GM18909 (cell line): Measurements from ENCODE around the gene POR.
"Not testable (repeated sequence)": the region's sequence is repeated elsewhere in the genome, so short reads cannot be mapped to it uniquely, and the experiment has no call there.

Experiments used
- ATAC-seq: cut with Tn5 transposase; IDR thresholded peaks from one replicate; pipeline ENCODE4 v1.9.1; 2021; ENCODE audit warnings: mild to moderate bottlenecking; ENCODE audit not compliant: unreplicated experiment, poor library complexity

Gene POR

DNA sequence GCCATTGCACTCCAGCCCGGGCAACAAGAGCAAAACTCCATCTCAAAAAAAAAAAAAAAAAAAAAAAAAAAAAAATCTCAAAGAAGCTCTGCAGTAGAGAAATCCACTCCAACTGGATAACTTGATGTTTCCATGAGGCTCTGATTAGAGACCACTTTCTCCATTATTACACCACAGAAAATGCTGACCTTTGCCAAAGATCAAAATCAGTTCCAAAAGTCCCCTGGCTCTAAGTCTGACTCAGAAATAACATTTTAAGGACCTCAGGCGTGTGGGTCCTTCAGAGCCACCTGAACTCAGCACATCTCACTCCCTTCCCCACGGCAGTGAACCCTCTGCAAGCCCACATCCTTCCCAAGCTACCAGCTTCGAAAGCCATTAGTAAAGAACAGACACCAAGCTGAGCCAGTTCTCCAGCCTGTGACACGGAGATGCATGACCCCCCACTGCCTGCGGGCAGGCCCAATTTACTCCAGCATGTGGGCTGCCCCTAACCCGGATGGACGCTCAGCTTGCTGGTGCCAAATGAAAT lies 93.3 kb downstream of the POR start:
- ATAC-seq: no peak

GRCh38 chr7:76009672-76010600 lies 95.0 kb downstream of the POR start:
- no peak for ATAC-seq

DNA sequence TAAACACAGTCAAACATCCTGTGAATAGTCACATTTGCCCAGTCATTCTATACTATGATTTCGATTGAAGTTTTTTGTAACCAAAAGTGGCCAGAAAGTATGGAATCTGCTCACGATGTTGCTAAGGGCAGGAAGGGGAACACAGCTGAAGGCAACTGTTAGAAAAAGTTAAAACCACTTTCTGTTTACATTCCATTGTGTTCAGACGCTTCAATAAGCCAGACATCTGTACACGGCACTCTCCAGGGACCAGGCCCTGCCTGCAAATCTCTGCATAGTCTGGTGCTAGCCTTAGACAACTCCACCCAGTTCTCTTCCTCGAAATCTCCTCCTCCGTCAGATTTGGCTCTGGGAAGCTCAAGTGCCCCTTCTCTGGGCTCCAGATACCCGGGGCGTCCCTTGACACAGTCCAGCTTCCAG lies 96.5 kb downstream of the POR start:
- ATAC-seq: no peak

- ATAC-seq: no peak
Observed at GRCh38 chr7:76016191-76016947, 101.4 kb downstream of the POR start.

DNA sequence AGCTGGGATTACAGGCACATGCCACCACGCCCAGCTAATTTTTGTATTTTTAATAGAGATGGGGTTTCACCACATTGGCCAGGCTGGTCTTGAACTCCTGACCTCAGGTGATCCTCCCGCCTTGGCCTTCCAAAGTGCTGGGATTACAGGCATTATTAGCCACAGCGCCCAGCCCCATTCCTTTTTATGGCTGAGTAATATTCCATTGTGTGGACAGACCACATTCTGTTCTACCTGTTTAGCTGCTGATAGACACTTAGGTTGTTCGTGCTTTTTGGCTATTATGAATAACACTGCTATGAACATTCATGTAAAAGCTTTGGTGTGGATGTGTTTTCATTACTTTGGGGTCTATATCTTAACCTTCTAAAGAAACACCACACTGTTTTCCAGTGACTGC lies 103.6 kb downstream of the POR start:
- ATAC-seq: not testable (repeated sequence)

DNA sequence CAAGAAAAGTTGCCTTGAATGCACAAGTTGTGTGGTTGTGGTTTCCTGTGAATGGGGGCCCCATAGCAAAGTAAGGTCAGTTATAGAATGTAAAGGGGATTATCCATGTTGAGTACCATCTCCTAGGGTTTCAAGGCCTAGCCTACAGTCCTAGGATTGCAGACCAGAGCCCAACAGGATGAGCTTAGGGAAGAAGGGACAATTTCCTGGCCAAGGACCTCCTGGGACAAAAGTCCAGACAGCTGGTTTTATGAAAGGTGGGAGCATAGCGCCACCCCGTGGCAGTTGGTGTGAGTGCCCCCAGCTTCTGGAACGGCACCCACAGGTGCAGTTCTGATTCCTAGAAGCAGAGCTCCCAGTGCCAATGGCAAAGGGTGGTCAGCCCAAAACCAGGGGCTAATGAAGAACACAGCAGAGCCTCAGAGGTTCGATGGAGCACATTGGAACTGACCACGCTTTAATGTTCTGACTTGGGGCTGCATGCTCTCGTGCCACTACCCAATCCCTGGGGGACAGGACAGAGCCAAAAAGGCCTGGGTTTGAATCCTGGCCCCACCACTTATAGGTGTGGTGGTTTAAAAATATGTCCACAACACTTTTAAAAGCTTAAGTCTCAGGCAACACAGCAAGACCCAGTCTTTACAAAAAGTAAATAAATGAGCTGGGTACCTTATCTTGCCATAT lies 105.2 kb downstream of the POR start:
- ATAC-seq: no peak

DNA sequence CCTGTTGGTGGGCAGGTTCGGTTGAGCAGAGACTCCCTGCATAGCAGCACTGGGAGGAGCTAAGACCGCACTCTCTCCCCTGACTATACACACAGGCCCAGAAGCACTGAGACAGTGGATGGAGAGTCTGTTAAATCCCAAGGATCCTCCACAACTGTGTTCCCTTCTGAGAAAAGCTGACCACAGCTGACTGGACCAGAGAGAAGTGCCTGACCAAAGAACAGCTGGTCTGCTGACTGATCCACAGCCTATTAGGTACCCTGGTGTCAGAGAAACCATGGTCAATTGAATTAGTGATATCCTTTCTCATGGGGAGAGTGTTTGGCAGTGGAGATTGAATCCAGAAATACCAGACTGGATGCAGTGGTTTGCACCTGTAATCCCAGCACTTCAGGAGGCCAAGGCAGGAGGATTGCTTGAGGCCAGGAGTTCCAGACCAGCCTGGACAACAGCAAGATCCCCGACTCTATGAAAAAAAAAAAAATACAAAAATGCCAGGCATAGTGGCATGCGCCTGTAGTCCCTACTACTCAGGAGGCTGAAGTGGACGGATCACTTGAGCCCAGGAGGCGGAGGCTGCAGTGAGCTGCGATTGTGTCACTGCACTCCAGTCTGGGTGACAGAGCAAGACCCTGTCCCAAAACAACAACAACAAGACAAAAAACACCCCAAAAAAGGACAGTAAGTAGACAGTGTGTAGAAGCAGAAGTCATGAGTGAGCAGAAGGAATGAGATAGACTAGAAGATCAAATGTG lies 107.2 kb downstream of the POR start:
- ATAC-seq: no peak

DNA sequence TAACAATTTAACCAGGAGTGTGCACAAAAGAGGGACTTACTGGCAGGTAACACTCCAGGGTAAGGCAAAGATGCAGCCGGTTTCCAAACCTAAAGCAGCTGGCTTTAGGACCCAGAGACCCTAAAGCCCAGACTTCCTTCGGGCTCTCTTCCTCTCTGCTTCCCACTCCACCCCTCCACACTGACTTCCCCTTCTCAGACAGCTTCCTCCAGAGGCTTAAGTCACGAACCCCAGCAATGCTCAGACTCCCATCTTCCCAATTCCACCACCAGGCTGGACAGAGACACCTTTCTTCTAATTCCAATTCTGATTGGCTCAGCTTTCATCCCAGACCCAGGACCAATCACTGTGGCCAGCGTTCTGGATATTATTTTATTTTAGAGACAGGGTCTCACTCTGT lies 108.0 kb downstream of the POR start:
- ATAC-seq: no peak

DNA sequence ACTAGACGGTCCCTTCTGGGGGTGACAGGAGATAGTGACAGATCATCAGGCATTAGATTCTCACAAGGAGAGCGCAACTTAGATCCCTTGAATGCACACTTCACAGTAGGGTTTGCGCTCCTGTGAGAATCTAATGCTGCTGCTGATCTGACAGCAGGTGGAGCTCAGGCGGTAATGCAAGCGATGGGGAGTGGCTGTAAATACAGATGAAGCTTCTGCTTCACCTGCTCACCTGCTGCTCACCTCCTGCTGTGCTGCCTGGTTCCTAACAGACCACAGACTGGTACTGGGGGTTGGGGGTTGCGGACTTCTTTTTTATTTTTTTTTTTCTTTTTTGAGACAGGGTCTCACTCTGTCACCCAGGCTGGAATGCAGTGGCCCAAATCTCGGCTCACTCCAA lies 114.7 kb downstream of the POR start:
- ATAC-seq: not testable (repeated sequence)

DNA sequence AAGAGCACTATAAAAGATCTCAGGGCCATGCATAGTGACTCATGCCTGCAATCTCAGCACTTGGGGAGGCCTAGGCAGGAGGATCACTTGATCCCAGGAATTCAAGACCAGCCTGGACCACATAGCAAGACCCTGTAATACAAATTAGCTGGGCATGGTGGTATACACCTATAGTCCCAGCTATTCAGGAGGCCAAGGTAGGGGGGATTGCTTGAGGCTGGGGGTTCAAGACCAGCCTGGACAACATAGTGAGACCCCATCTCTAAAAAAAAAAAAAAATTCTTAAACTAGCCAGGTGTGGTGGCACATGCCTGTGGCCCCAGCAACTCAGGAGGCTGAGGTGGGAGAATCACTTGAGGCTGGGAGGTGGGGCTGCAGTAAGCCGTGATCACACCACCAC lies 117.0 kb downstream of the POR start:
- ATAC-seq: no peak
